ENCODE results near the gene KLF11.
A peak's percentile ranks its signal among the peaks of the same experiment; 100 is the strongest.
"Not testable (repeated sequence)": the region's sequence is repeated elsewhere in the genome, so short reads cannot be mapped to it uniquely, and the experiment has no call there.

The KLF11 gene

DNA sequence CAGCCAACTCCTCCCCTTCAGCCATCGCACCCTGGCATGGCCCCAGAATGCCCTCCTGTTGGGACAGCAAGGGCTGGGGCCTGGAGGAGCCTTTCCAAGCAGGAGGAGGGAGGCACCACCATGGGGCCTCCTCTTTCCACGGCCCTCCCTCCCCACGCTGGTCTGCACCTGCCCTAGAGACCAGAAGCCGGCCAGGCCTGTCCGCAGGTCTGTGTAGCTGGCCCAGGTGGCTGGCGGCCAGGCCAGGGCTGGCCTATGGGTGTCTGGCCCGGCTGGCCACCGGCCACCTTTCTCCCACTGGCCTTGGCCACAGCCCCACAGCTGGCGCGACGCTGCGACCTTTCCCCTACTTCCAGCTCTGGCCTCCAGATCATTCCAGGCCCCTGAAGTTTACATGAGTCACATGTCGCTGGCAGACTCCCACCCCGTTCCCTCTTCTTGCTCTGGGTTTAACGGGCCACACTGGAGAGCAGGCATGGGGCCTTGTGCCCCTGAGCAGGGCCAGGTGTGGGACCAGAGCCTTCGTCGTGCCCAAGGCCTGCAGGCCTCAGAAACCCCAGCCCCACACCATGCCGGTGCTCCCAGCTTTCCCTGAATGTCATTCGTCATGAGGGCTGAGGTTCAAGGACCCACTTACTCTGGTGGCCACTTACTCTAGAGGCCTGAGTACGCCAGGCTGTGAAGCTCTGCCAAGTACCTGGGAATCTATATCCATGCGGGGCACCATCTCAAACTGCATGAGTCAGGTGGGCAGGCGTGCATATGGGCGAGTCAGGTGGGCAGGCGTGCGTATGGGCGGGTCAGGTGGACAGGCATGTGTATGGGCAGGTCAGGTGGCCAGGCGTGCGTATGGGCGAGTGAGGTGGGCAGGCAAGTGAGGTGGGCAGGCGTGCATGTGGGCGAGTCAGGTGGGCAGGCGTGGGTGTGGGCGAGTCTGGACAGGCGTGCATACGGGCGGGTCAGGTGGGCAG is 33.3 kb upstream of the KLF11 start:
- no peak for DNase-seq (ENCODE audit: low spot score)

DNA sequence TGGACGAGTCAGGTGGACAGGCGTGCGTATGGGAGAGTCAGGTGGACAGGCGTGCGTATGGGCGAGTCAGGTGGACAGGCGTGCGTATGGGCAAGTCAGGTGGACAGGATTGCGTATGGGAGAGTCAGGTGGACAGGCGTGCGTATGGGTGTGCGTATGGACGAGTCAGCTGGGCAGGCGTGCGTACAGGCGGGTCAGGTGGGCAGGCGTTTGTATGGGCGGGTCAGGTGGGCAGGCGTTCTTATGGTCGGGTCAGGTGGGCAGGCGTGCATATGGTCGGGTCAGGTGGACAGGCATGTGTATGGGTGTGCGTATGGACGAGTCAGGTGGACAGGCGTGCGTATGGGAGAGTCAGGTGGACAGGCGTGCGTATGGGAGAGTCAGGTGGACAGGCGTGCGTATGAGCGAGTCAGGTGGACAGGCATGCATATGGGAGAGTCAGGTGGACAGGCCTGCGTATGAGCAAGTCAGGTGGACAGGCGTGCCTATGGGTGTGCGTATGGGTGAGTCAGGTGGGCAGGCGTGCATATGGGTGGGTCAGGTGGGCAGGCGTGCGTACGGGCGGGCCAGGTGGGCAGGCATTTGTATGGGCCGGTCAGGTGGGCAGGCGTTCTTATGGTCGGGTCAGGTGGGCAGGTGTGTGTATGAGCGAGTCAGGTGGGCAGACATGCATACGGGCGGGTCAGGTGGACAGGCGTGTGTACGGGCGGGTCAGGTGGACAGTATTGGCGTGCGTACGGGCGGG is 32.3 kb upstream of the KLF11 start:
- DNase-seq (ENCODE audit: low spot score), result not testable (repeated sequence)

DNA sequence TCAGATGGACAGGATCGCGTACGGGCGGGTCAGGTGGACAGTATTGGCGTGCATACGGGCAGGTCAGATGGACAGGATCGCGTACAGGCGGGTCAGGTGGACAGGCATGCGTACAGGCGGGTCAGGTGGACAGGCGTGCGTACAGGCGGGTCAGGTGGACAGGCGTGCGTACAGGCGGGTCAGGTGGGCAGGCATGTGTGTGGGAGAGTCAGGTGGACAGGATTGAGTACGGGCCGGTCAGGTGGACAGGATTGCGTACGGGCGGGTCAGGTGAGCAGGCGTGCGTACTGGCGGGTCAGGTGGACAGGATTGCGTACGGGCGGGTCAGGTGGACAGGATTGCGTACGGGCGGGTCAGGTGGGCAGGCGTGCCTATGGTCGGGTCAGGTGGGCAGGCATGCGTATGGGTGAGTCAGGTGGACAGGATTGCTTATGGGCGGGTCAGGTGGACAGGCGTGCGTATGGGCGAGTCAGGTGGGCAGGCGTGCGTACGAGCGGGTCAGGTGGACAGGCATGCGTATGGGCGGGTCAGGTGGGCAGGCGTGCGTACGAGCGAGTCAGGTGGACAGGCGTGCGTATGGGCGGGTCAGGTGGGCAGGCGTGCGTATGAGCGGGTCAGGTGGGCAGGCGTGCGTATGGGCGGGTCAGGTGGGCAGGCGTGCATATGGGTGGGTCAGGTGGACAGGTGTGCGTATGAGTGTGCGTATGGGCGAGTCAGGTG is 31.6 kb upstream of the KLF11 start:
- peak; percentile 96 for DNase-seq (ENCODE audit: low spot score)

DNA sequence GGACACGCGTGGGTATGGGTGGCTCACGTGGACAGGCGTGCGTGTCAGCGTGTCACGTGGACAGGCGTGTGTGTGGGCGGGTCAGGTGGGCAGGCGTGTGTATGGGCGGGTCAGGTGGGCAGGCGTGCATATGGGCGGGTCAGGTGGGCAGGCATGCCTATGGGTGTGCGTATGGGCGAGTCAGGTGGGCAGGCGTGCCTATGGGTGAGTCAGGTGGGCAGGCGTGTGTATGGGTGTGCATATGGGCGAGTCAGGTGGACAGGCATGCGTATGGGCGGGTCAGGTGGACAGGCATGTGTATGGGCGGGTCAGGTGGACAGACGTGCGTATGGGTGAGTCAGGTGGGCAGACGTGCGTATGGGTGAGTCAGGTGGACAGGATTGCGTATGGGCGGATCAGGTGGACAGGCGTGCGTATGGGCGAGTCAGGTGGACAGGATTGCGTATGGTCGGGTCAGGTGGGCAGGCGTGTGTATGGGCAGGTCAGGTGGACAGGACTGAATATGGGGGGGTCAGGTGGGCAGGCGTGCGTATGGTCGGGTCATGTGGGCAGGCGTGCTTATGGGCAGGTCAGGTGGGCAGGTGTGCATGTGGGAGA is 30.9 kb upstream of the KLF11 start:
- peak; percentile 99 for DNase-seq (ENCODE audit: low spot score)

DNA sequence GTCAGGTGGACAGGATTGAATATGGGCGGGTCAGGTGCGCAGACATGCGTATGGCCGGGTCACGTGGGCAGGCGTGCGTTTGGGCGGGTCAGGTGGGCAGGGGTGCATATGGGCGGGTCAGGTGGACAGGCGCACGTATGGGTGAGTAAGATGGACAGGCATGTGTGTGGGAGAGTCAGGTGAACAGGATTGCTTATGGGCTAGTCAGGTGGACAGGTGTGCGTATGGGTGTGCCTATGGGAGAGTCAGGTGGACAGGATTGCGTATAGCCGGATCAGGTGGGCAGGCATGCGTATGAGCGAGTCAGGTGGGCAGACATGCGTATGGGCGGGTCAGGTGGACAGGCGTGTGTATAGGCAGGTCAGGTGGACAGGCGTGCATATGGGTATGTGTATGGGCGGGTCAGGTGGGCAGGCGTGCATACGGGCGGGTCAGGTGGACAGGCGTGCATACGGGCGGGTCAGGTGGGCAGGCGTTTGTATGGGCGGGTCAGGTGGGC is 30.3 kb upstream of the KLF11 start:
- no peak for DNase-seq (ENCODE audit: low spot score)

DNA sequence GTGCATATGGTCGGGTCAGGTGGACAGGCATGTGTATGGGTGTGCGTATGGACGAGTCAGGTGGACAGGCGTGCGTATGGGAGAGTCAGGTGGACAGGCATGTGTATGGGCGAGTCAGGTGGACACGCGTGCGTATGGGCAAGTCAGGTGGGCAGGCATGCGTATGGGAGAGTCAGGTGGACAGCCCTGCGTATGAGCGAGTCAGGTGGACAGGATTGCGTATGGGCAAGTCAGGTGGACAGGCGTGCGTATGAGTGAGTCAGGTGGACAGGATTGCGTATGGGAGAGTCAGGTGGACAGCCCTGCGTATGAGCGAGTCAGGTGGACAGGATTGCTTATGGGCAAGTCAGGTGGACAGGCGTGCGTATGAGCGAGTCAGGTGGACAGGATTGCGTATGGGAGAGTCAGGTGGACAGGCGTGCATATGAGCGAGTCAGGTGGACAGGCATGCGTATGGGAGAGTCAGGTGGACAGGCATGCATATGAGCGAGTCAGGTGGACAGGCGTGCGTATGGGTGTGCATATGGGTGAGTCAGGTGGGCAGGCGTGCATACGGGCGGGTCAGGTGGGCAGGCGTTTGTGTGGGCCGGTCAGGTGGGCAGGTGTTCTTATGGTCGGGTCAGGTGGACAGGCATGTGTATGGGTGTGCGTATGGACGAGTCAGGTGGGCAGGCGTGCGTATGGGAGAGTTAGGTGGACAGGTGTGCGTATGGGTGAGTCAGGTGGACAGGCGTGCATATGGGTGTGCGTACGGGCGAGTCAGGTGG is 29.5 kb upstream of the KLF11 start:
- peak; percentile 74 for DNase-seq (ENCODE audit: low spot score)

DNA sequence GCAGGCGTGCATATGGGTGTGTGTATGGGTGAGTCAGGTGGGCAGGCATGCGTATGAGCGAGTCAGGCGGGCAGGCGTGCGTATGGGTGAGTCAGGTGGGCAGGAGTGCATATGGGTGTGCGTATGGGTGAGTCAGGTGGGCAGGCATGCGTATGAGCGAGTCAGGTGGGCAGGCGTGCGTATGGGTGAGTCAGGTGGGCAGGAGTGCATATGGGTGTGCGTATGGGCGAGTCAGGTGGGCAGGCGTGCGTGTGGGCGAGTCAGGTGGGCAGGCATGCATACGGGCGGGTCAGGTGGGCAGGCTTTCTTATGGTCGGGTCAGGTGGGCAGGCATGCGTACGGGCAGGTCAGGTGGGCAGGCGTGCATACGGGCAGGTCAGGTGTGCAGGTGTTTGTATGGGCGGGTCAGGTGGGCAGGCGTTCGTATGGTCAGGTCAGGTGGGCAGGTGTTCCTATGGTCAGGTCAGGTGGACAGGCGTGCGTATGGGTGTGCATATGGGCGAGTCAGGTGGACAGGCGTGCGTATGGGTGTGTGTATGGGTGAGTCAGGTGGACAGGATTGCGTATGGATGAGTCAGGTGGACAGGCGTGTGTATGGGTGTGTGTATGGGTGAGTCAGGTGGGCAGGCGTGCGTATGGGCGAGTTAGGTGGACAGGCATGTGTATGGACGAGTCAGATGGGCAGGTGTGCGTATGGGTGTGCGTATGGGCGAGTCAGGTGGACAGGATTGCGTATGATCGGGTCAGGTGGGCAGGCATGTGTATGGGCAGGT is 28.7 kb upstream of the KLF11 start:
- DNase-seq (ENCODE audit: low spot score), result peak; percentile 78

DNA sequence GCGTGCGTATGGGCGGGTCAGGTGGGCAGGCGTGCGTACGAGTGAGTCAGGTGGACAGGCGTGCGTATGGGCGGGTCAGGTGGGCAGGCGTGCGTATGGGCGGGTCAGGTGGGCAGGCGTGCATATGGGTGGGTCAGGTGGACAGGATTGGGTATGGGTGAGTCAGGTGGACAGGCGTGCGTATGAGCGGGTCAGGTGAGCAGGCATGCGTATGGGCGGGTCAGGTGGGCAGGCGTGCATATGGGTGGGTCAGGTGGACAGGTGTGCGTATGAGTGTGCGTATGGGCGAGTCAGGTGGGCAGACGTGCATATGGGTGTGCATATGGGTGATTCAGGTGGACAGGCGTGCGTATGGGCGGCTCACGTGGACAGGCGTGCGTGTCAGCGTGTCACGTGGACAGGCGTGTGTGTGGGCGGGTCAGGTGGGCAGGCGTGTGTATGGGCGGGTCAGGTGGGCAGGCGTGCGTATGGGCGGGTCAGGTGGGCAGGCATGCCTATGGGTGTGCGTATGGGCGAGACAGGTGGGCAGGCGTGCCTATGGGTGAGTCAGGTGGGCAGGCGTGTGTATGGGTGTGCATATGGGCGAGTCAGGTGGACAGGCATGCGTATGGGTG is 27.9 kb upstream of the KLF11 start:
- DNase-seq (ENCODE audit: low spot score), result peak; percentile 67

DNA sequence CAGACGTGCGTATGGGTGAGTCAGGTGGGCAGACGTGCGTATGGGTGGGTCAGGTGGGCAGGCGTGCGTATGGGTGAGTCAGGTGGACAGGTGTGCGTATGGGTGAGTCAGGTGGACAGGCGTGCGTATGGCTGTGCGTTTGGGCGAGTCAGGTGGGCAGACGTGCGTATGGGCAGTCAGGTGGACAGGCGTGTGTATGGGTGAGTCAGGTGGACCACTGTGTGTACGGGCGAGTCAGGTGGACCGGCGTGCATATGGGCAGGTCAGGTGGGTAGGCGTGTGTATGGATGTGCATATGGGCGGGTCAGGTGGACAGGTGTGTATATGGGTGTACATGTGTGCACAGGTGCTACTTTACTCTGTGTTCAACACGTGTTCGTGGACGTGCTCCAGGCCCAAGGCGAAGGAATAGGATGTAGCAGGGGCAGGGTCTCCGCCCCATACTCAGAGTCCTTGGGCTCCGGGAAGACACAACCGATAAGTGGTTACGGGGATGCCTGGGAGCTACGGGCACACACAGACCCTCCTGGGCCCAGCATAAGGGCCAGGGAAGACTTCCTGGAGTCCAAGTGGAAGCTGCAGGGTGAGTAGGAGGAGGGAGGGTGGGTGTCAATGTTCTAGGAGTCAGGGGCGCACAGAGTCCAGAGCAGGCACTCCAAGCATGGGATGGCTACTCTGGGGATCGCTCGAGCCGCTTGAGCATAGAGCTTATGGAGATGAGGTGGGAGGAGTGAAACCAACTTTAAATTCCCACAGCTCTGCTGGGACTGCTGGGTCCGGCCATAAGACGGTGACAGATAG is 27.1 kb upstream of the KLF11 start:
- peak; percentile 69 for DNase-seq (ENCODE audit: low spot score)

DNA sequence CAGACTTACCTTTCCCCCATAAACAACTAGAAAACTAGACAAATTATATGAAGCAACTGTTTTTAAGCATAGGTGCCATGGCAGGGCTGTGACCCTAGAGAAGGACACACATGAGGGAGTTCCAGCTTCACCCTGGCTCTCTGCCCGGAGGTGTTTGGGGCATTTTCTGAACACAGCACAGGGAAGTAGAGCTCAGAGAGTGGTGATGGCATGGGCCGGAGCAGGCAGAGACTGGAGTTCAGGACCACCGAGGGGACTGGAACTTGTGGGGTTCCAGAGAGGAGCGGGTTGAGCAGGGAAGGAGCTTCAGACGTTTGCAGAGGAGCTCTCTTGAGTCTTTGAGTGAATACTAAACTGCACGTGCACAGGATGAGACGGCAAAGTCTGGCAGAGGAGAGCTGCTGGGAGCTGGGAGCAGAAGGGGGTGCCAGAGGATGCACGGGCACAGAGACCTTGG is 26.5 kb upstream of the KLF11 start:
- no peak for DNase-seq (ENCODE audit: low spot score)

DNA sequence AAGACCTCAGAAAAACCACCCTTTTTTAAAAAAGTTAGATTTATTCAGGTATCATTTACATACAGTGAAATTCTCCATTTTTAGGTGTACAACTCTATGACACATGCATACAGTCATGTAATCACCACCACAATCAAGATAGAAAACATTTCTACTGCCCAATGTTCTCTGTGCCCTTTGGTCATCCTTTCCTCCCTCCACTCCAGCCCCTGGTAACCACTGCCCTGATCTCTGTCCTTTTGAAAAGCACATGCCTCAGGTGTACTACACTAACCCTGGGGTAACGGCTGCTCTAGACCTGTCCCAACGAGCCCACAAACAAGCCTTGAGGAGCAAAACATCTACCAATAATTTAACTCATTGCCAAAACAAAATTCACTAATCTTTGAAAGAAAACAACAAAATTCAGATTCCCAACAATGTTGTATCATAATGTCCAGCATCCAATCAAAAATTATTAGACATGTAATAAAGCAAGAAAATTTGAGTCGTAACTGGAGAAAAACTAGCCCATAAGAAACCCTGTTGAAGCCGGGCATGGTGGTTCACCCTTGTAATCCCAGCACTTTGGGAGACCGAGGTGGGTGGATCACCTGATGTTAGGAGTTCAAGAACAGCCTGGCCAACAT is 25.9 kb upstream of the KLF11 start:
- no peak for DNase-seq (ENCODE audit: low spot score)

DNA sequence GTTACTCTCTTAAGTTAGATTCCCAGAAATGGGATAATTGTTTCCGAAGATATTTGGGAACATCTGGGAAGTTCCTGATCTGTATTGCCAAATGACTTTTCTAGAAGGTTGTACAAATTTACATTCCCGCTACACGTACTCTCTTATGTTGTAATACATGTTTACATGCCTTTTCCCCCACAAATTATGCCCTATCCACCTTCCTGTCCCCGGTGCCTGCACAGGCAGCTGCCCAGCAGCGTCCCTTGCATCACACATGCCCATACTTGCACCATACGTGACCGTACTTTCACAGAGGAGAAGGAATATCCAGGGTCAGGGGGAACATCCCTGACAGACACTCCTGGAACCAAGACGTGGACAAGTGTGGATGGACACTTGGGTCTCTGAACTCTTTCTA is 24.2 kb upstream of the KLF11 start:
- DNase-seq (ENCODE audit: low spot score), result no peak

DNA sequence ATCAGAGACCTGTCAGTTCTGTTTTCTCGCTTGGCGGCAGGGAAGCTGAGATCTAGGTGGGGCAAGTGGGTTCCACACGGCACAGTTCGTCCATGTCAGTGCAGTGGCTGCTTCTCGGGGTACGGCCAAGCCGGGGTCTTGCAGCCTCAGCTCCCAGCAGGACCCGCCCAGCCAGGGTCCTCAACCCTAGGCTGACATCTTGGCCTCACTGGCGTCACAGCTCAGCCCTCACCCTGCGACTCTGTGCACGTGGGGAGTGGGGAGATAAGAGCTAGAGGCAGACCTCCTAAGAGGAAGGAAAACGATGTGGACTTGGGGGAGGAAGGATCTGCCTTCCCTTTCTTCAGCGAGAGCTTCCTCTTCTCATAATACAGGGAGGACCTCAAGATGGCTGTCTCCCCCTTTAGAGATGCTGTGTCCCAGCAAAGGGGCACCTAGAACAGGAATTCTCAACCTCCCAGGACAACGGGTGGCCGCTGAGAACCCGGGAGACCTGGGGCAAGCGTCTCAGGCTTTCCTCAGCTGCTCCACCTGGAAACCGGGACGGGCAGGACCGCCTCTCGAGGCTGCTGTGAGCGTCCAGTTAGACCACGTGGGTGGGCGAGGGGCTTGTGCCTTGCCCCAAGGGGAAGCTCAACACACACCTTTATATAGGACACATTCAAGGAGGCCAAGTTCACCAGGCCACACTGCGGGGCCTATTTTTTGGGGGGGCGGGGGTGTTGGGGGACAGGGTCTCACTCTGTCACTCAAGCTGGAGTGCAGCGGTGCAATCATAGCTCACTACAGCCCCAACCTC is 23.5 kb upstream of the KLF11 start:
- no peak for DNase-seq (ENCODE audit: low spot score)

DNA sequence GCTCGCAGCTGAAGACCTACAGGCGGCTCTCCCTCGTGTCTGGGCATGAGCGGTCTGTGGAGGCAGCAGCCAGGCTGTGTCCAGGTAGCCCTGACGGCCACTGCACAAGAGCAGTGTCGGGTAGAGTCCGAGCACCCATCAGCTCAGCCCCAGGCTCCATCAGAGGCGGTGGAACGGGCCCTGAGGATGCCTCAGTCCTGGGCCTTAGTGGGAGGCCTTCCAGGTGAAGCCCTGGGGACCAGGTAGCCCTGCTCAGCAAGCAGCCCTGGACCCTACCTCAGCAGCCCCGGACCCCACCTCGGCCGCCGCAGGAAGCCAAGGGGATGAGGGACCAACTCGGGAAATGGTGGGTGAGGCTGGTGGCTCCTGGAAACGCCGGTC is 21.3 kb upstream of the KLF11 start:
- no peak for DNase-seq (ENCODE audit: low spot score)

DNA sequence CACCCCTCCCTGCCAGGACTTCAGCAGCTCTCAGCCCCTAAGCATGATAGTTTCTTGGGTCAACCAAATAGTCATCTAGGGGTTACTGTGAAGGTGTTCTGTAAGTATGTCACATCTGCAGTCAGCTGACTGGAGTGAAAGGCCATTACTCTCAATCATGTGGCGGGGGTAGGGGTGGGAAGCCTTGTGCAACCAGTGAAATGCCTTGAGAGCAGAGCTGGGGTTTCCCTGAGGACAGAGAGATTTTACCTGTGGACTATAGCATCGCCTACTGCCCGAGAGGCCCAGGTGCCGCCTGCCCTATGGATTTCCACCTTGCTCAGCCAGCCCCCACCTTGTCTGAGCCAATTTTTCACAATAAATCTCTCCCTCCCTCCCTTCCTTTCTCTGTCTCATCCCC is 20.9 kb upstream of the KLF11 start:
- no peak for DNase-seq (ENCODE audit: low spot score)

DNA sequence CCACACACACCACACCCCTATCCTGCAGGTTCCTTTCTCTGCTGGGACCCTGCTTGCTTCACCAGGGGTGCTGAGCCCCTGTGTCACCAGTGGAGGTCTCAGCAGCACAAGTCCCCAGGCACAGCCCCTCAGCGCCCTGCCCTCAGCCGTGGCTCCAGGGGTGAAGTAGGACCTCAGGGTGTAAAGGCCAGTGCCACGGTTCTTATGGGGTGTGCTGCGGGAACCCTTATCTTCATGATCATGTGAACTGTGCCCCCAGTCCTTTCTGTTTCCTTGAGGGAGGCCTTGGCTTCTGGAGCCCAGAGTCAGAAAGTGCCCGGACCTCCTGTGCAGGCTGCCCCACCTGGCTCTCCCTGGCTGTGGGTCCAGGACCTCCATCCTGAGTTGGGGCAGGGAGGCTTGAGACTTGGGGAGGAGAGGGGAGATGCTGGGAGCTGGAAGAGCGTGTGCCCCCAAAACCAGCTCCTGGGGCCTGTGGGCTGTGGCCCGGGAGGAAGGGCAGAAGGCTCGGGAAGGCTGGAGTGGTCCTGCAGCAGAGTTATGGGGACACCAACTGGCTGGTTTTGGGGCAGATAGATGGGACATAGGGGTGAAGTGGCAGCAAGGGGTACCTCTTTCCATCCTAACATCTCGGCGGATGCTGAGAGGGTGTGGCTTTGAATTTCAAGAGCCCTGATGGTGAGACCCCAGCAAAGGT is 20.2 kb upstream of the KLF11 start:
- DNase-seq (ENCODE audit: low spot score), result no peak

DNA sequence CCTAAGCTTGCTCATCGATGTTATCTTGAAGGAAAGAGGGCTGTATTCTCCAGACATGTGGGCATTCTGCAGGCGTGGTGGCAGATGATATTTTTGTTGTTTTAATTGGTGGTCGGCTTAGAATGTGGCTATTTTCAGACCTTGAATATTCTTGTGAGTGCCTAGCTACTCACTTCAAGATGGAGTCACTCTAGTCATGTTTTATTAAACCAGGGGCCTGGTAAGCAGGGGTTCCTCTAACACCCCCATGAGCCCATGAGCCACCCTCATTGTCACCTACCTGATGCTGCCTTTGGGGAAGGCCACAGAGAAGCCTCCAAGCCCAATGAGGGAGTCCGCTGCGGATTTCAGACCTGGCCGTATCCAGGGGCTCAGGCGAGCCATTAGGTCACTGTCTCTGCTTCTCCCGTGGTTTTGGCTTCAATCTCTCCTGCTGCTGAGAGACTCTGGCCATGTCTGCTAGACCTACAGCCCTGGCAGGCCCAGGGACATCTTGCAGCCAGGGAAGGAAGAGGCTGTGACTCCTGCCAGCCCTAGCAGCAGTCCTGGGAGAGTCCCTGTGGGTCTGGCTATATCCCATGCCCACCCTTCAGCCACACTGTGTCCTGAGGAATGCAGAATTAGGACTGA is 16.3 kb upstream of the KLF11 start:
- DNase-seq (ENCODE audit: low spot score), result no peak

Data from SW480 (cell line).